Keratinocyte (primary cell): ENCODE measurements around the gene KMT5C. TPM values are rescaled to one million over a fixed set of nuclear protein-coding genes. Genes with fewer than 3 reads are reported as not detected.

Experiments used
- DNase-seq: peaks from one replicate; pipeline ENCODE4 v3.0.0-alpha.2; 2011; ENCODE audit warnings: low read depth, missing footprints, low spot score
- FAIRE-seq: peaks from 2 replicates; lab custom pipeline; 2011; peaks lifted over from hg19 to GRCh38; lab: Jason Lieb, UNC
- H2AFZ ChIP-seq: 2 replicates; pipeline ENCODE4 v1.6.0; 2012; ENCODE audit warnings: low read length, control low read depth, inconsistent platforms; ENCODE audit not compliant: control insufficient read depth
- H3K27ac ChIP-seq: 2 replicates; pipeline ENCODE4 v1.5.1; 2011; ENCODE audit warnings: low read length; ENCODE audit not compliant: control insufficient read depth, insufficient read depth
- H3K27me3 ChIP-seq: 3 replicates; pipeline ENCODE4 v1.6.0; 2011; ENCODE audit warnings: low read length; ENCODE audit not compliant: control insufficient read depth, insufficient read depth; ENCODE audit errors: extremely low read depth
- H3K36me3 ChIP-seq, 2 experiments: 2 replicates in 1 of 2; 3 replicates in 1 of 2; pipeline ENCODE4 v1.5.1; 2011; ENCODE audit warnings: low read length in 2 of 2, mild to moderate bottlenecking in 1 of 2; ENCODE audit not compliant: control insufficient read depth in 2 of 2, insufficient read depth in 2 of 2; ENCODE audit errors: extremely low read depth in 1 of 2
- H3K4me1 ChIP-seq: 3 replicates; pipeline ENCODE4 v1.5.1; 2011; ENCODE audit warnings: low read length; ENCODE audit not compliant: control insufficient read depth, insufficient read depth; ENCODE audit errors: extremely low read depth
- H3K4me2 ChIP-seq: 3 replicates; pipeline ENCODE4 v1.6.0; 2011; ENCODE audit warnings: low read depth, low read length; ENCODE audit not compliant: control insufficient read depth, insufficient read depth; ENCODE audit errors: extremely low read depth
- H3K4me3 ChIP-seq, 3 experiments: fragments of 200-600 bp in 1 of 3; sonication (generic) in 1 of 3; 2 replicates in 2 of 3; 3 replicates in 1 of 3; pipeline ENCODE4 v1.5.1; 2011 to 2016; ENCODE audit warnings: low read length in 3 of 3, mild to moderate bottlenecking in 3 of 3, control low read depth in 2 of 3, inconsistent platforms in 1 of 3, low read depth in 1 of 3, mixed read lengths in 1 of 3, mixed run types in 1 of 3, moderate library complexity in 1 of 3; ENCODE audit not compliant: control insufficient read depth in 2 of 3, insufficient read depth in 2 of 3; ENCODE audit errors: extremely low read depth in 1 of 3
- H3K79me2 ChIP-seq: 2 replicates; pipeline ENCODE4 v1.6.0; 2012; ENCODE audit warnings: low read length; ENCODE audit not compliant: control insufficient read depth, insufficient read depth
- H3K9ac ChIP-seq: 3 replicates; pipeline ENCODE4 v1.6.0; 2011; ENCODE audit warnings: low read length; ENCODE audit not compliant: control insufficient read depth, insufficient read depth; ENCODE audit errors: extremely low read depth
- H3K9me1 ChIP-seq: 3 replicates; pipeline ENCODE4 v1.6.0; 2011; ENCODE audit warnings: low read length; ENCODE audit not compliant: control insufficient read depth, insufficient read depth; ENCODE audit errors: extremely low read depth
- H3K9me3 ChIP-seq: 2 replicates; pipeline ENCODE4 v1.5.1; 2012; ENCODE audit warnings: low read depth, low read length; ENCODE audit not compliant: control insufficient read depth
- H4K20me1 ChIP-seq: 3 replicates; pipeline ENCODE4 v1.6.0; 2011; ENCODE audit warnings: low read length; ENCODE audit not compliant: control insufficient read depth, insufficient read depth; ENCODE audit errors: extremely low read depth
- CTCF ChIP-seq, 3 experiments: IDR thresholded peaks in 1 of 3; conservative IDR thresholded peaks in 1 of 3; optimal IDR thresholded peaks in 1 of 3; 2 replicates in 2 of 3; 3 replicates in 1 of 3; pipeline versions ENCODE3 to v1.5.1; 2011; ENCODE audit warnings: low read length in 3 of 3, mild to moderate bottlenecking in 3 of 3, moderate library complexity in 2 of 3, control low read depth in 1 of 3, inconsistent platforms in 1 of 3; ENCODE audit not compliant: insufficient read depth in 2 of 3; ENCODE audit errors: extremely low read depth in 1 of 3
- EZH2 ChIP-seq: IDR thresholded peaks from one replicate; pipeline ENCODE4 v1.6.1; 2012; ENCODE audit warnings: inconsistent platforms, mild to moderate bottlenecking, low read length, moderate library complexity
- dilution Hi-C: fragments of 300-500 bp; cut with MboI; formaldehyde crosslinking; loops from one replicate; pipeline ENCODE4 v1.7.0; 2020; ENCODE audit warnings: low sequenced_read_pairs; ENCODE audit not compliant: extremely low pct_ligation_motif_present
- polyA plus RNA-seq, 5 experiments: library from polyadenylated mRNA; depleted of rRNA in 3 of 5; stranded (reverse) in 3 of 5; stranded (forward) in 1 of 5; unstranded in 1 of 5; fragments of >200 nt; gene quantifications; 1 replicate in 1 of 5; 2 replicates in 3 of 5; 3 replicates in 1 of 5; pipeline versions ENCODE4 v1.2.1 to v1.2.3, GENCODE V29; 2011 to 2012; ENCODE audit warnings: missing spikeins in 2 of 5, low read depth in 1 of 5, low replicate concordance in 1 of 5

The KMT5C gene
- polyA plus RNA-seq, 1 donor (not counting 4 experiments of a cell fraction or from before 2014, with no cell fraction given), result 4.3 TPM

- H3K9ac ChIP-seq, result no peak overlapping the region
- H3K36me3 ChIP-seq, result peaks cover 0 to 14% of the 10 kb centered on the region in 2 experiments
- dilution Hi-C loops, result no loop called here
- no peak overlapping the region for H3K4me2 ChIP-seq
- no peaks in the 10 kb centered on the region for H4K20me1 ChIP-seq
- H3K4me1 ChIP-seq, result peaks cover 6% of the 10 kb centered on the region
- no peak overlapping the region for H2AFZ ChIP-seq
- H3K9me3 ChIP-seq, result no peaks in the 10 kb centered on the region
- H3K27ac ChIP-seq, result no peak overlapping the region
- TF ChIP-seq EZH2 (no peak), CTCF (optimal IDR thresholded peaks at IDR 0.05 in 1 of 3, IDR thresholded peaks at IDR 0.05 in 1 of 3, conservative IDR thresholded peaks at IDR 0.05 in 1 of 3; ENCODE audit: extremely low read depth in 1 of 3, insufficient read depth in 2 of 3, low read length in 3 of 3) (no peak)
- H3K27me3 ChIP-seq, result no peaks in the 10 kb centered on the region
- FAIRE-seq, result no peak
- H3K9me1 ChIP-seq, result no peaks in the 10 kb centered on the region
- no peaks in the 10 kb centered on the region for H3K79me2 ChIP-seq
- no peak for DNase-seq
- no peak overlapping the region for H3K4me3 ChIP-seq
Measured at GRCh38 chr19:55345818-55346724, 6.4 kb downstream of the KMT5C start.

GRCh38 chr19:55346725-55347441 is 7.2 kb downstream of the KMT5C start:
- TF ChIP-seq CTCF (optimal IDR thresholded peaks at IDR 0.05 in 1 of 3, IDR thresholded peaks at IDR 0.05 in 1 of 3, conservative IDR thresholded peaks at IDR 0.05 in 1 of 3; ENCODE audit: extremely low read depth in 1 of 3, insufficient read depth in 2 of 3, low read length in 3 of 3) (no peak), EZH2 (no peak)
- dilution Hi-C loops, result no loop called here
- H3K4me2 ChIP-seq, result no peak overlapping the region
- H3K9me3 ChIP-seq, result no peaks in the 10 kb centered on the region
- no peak overlapping the region for H3K27ac ChIP-seq
- no peak overlapping the region for H3K9ac ChIP-seq
- H2AFZ ChIP-seq, result no peak overlapping the region
- peaks cover 0 to 14% of the 10 kb centered on the region in 2 experiments for H3K36me3 ChIP-seq
- H3K9me1 ChIP-seq, result no peaks in the 10 kb centered on the region
- H3K4me3 ChIP-seq, result no peak overlapping the region
- peaks cover 7% of the 10 kb centered on the region for H3K27me3 ChIP-seq
- FAIRE-seq (no peak), DNase-seq (no peak)
- no peaks in the 10 kb centered on the region for H3K79me2 ChIP-seq
- H3K4me1 ChIP-seq, result peaks cover 3% of the 10 kb centered on the region
- H4K20me1 ChIP-seq, result no peaks in the 10 kb centered on the region
